ENCODE results near the gene ERC2. TPM values are rescaled to one million over a fixed set of nuclear protein-coding genes. Genes with fewer than 3 reads are reported as not detected.

The ERC2 gene
- total and polyA plus RNA-seq, 2 donors (not counting 3 experiments of a cell fraction or from before 2014, with no cell fraction given) = 5.6 to 15.5 TPM

DNA sequence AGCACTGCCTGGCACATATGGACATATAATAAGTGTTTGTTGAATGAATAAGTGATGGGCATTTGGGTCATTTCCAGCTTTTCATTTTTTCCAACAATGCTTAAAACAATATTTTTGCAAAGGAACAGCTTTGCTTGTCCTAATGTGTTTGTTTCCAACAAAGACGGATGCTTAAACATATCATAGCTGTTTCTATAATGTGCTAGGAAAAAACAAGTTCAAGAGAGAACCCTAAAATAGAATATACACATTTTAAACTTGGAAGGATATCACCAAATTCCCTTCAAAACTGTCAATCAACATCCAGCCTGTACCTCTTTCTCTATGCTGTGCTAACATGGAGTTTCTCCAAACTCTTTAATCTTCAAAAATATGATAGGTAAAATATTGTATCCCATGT, 756.6 kb downstream of the ERC2 start:
- Histone ChIP-seq H3K4me2 (ENCODE audit: insufficient read depth, low read length) (no peak overlapping the region), H3K4me3 (replicated peaks in 1 of 3; ENCODE audit: insufficient read depth in 1 of 3, low read depth in 1 of 3, low read length in 3 of 3) (no peak overlapping the region), H3K9me3 (replicated peaks; ENCODE audit: control insufficient read depth, insufficient read depth, low read length) (no peaks in the 10 kb centered on the region), H4K20me1 (replicated peaks; ENCODE audit: control insufficient read depth, extremely low read depth, insufficient read depth, low read length) (no peaks in the 10 kb centered on the region), H3K27ac (ENCODE audit: insufficient read depth, low read depth, low read length) (no peak overlapping the region), H3K4me1 (ENCODE audit: control insufficient read depth, extremely low read depth, insufficient read depth, low read length) (no peaks in the 10 kb centered on the region), H3K9ac (replicated peaks; ENCODE audit: extremely low read depth, insufficient read depth, low read length) (no peak overlapping the region), H3K9me1 (replicated peaks; ENCODE audit: control insufficient read depth, extremely low read depth, insufficient read depth, low read length) (no peaks in the 10 kb centered on the region), H3K79me2 (ENCODE audit: control insufficient read depth, insufficient read depth, low read length) (no peaks in the 10 kb centered on the region), H2AFZ (ENCODE audit: low read depth, low read length) (no peak overlapping the region), H3K36me3 (ENCODE audit: control insufficient read depth in 2 of 2, extremely low read depth in 1 of 2, insufficient read depth in 2 of 2, low read length in 2 of 2) (no peaks in the 10 kb centered on the region), H3K27me3 (ENCODE audit: control insufficient read depth in 2 of 2, insufficient read depth in 2 of 2, low read length in 2 of 2) (no peaks in the 10 kb centered on the region)
- no TSS peak for BruUV-seq (replicated peaks)
- intact Hi-C loops (cut with micrococcal nuclease) = loop anchor here (10.0 kb wide), 1 partner anchor 857 kb away; no protein-coding TSS in a partner anchor
- FAIRE-seq = no peak
- CTCF ChIA-PET = no interaction called here
- TF ChIP-seq, protein P1, sequence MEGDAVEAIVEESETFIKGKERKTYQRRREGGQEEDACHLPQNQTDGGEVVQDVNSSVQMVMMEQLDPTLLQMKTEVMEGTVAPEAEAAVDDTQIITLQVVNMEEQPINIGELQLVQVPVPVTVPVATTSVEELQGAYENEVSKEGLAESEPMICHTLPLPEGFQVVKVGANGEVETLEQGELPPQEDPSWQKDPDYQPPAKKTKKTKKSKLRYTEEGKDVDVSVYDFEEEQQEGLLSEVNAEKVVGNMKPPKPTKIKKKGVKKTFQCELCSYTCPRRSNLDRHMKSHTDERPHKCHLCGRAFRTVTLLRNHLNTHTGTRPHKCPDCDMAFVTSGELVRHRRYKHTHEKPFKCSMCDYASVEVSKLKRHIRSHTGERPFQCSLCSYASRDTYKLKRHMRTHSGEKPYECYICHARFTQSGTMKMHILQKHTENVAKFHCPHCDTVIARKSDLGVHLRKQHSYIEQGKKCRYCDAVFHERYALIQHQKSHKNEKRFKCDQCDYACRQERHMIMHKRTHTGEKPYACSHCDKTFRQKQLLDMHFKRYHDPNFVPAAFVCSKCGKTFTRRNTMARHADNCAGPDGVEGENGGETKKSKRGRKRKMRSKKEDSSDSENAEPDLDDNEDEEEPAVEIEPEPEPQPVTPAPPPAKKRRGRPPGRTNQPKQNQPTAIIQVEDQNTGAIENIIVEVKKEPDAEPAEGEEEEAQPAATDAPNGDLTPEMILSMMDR (IDR thresholded peaks at IDR 0.05; ENCODE audit: extremely low read depth in 1 of 2, insufficient read depth in 1 of 2, low read depth in 1 of 2, low read length in 2 of 2) = no peak
- TF ChIP-seq POLR2A (IDR thresholded peaks at IDR 0.05; ENCODE audit: low read depth, low read length) = no peak
- no peak for TF ChIP-seq EZH2 (IDR thresholded peaks at IDR 0.05; ENCODE audit: borderline replicate concordance, low read depth, low read length, severe bottlenecking)
- POLR2A ChIA-PET = no interaction called here
- dilution Hi-C loops (cut with MboI; ENCODE audit: extremely low pct_ligation_motif_present, low sequenced_read_pairs) = no loop called here
- no peak for DNase-seq (ENCODE audit: low read depth, low spot score)

DNA sequence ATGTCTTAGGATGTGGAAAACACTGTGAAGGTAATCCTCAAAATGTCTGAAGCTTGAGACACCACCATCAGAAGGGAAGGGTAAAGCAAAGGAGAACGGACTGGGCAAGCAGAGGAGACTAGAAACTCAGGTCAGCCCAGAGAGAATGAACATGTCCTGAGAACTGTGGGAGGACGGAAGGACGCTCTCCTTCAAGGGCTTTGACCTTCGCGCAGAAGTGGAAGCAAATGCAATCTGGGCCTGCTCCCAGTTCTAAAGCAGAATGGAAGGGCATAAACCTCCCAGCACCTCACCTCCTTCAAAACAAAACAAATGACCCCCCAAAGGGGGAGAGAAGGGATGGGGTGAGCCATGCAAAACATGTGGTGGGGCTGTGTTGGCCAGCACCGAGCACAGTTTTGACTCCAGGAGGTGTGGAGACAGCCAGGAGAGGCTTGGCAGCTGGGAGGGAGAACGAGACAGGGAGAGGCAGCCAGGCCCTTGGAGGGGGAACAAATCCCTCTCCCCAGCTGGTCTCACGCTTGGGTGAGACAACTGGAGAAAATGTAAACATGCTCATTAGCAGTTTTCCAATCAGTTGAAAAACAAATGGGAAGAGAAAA, 758.8 kb downstream of the ERC2 start:
- Histone ChIP-seq H2AFZ (ENCODE audit: low read depth, low read length) (no peak overlapping the region), H3K4me2 (ENCODE audit: insufficient read depth, low read length) (no peak overlapping the region), H3K27ac (ENCODE audit: insufficient read depth, low read depth, low read length) (no peak overlapping the region), H3K9me3 (replicated peaks; ENCODE audit: control insufficient read depth, insufficient read depth, low read length) (no peaks in the 10 kb centered on the region), H3K9ac (replicated peaks; ENCODE audit: extremely low read depth, insufficient read depth, low read length) (no peak overlapping the region), H3K4me1 (ENCODE audit: control insufficient read depth, extremely low read depth, insufficient read depth, low read length) (no peaks in the 10 kb centered on the region), H3K4me3 (replicated peaks in 1 of 3; ENCODE audit: insufficient read depth in 1 of 3, low read depth in 1 of 3, low read length in 3 of 3) (no peak overlapping the region), H4K20me1 (replicated peaks; ENCODE audit: control insufficient read depth, extremely low read depth, insufficient read depth, low read length) (no peaks in the 10 kb centered on the region), H3K36me3 (ENCODE audit: control insufficient read depth in 2 of 2, extremely low read depth in 1 of 2, insufficient read depth in 2 of 2, low read length in 2 of 2) (no peaks in the 10 kb centered on the region), H3K79me2 (ENCODE audit: control insufficient read depth, insufficient read depth, low read length) (no peaks in the 10 kb centered on the region), H3K27me3 (ENCODE audit: control insufficient read depth in 2 of 2, insufficient read depth in 2 of 2, low read length in 2 of 2) (no peaks in the 10 kb centered on the region), H3K9me1 (replicated peaks; ENCODE audit: control insufficient read depth, extremely low read depth, insufficient read depth, low read length) (no peaks in the 10 kb centered on the region)
- POLR2A ChIA-PET = no interaction called here
- BruUV-seq (replicated peaks) = no TSS peak
- dilution Hi-C loops (cut with MboI; ENCODE audit: extremely low pct_ligation_motif_present, low sequenced_read_pairs) (no loop called here), intact Hi-C loops (cut with micrococcal nuclease) (loop anchor here (10.0 kb wide), 1 partner anchor 855 kb away; no protein-coding TSS in a partner anchor)
- no peak for TF ChIP-seq FOS (IDR thresholded peaks at IDR 0.05; ENCODE audit: borderline replicate concordance, insufficient read depth, low read length)
- TF ChIP-seq, protein P1 (IDR thresholded peaks at IDR 0.05; ENCODE audit: extremely low read depth in 1 of 2, insufficient read depth in 1 of 2, low read depth in 1 of 2, low read length in 2 of 2) = no peak
- no peak for TF ChIP-seq POLR2AphosphoS5 (IDR thresholded peaks at IDR 0.05; ENCODE audit: insufficient read depth, low read depth, low read length)
- TF ChIP-seq EZH2 (IDR thresholded peaks at IDR 0.05; ENCODE audit: borderline replicate concordance, low read depth, low read length, severe bottlenecking) = no peak
- TF ChIP-seq JUN (IDR thresholded peaks at IDR 0.05; ENCODE audit: borderline replicate concordance, insufficient read depth, insufficient read length, low read depth) = no peak
- TF ChIP-seq POLR2A (IDR thresholded peaks at IDR 0.05; ENCODE audit: low read depth, low read length) = no peak
- no peak for TF ChIP-seq MYC (IDR thresholded peaks at IDR 0.05; ENCODE audit: low read depth, low read length)
- no peak for TF ChIP-seq GATA2 (IDR thresholded peaks at IDR 0.05; ENCODE audit: insufficient read depth, insufficient read length, low read depth, low read length)
- TF ChIP-seq, protein P2, sequence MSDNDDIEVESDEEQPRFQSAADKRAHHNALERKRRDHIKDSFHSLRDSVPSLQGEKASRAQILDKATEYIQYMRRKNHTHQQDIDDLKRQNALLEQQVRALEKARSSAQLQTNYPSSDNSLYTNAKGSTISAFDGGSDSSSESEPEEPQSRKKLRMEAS (IDR thresholded peaks at IDR 0.05; ENCODE audit: insufficient read depth, insufficient read length) = no peak
- CTCF ChIA-PET = no interaction called here
- DNase-seq (ENCODE audit: low read depth, low spot score) (no peak), FAIRE-seq (no peak)
